ENCODE results near the gene TBXAS1. TPM values are rescaled to one million over a fixed set of nuclear protein-coding genes. Genes with fewer than 3 reads are reported as not detected.

The TBXAS1 gene
- total and polyA plus RNA-seq, 4 donors = 5.5 to 24.5 (median 16.9) TPM

DNA sequence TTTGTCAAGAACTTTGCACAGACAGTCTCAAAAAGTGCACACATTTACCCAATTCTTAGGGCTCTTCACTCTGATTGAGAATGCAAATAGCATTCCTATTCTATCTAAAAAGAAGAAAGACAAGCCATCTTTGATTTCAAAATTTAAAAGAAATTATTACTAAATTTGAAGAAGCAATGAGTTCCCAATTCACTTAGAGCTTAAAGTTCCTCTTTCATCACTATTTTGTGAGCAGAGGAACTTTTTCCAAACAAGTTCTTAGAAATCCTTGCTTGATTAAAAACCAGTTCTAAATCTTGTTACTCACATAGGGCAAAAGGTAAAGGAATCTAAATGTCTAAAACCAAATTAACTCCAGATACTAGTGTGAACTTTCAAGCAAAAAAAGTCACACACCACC lies 56.4 kb downstream of the TBXAS1 start:
- intact Hi-C loops (cut with DNase I) = no loop called here
- DNase-seq (no peak), ATAC-seq (ENCODE audit: low FRiP score) (no peak)
- Histone ChIP-seq H3K27ac (ENCODE audit: low read depth in 1 of 2, low read length in 2 of 2) (no peak overlapping the region), H3K36me3 (ENCODE audit: control insufficient read depth in 1 of 2, insufficient read depth in 2 of 2, low read length in 1 of 2) (no peaks in the 10 kb centered on the region), H3K4me3 (ENCODE audit: low read length in 2 of 2) (no peak overlapping the region), H3K4me1 (ENCODE audit: control insufficient read depth in 1 of 2, insufficient read depth in 2 of 2, low read length in 2 of 2) (no peaks in the 10 kb centered on the region), H3K9me3 (ENCODE audit: control insufficient read depth, low read length) (no peaks in the 10 kb centered on the region), H3K27me3 (ENCODE audit: control insufficient read depth in 1 of 2, insufficient read depth in 2 of 2, low read length in 1 of 2) (no peaks in the 10 kb centered on the region)

- Histone ChIP-seq H3K27ac (ENCODE audit: low read depth in 1 of 2, low read length in 2 of 2) (no peak overlapping the region), H3K9me3 (ENCODE audit: control insufficient read depth, low read length) (no peaks in the 10 kb centered on the region), H3K27me3 (ENCODE audit: control insufficient read depth in 1 of 2, insufficient read depth in 2 of 2, low read length in 1 of 2) (no peaks in the 10 kb centered on the region), H3K4me3 (ENCODE audit: low read length in 2 of 2) (no peak overlapping the region), H3K4me1 (ENCODE audit: control insufficient read depth in 1 of 2, insufficient read depth in 2 of 2, low read length in 2 of 2) (no peaks in the 10 kb centered on the region), H3K36me3 (ENCODE audit: control insufficient read depth in 1 of 2, insufficient read depth in 2 of 2, low read length in 1 of 2) (no peaks in the 10 kb centered on the region)
- intact Hi-C loops (cut with DNase I) = no loop called here
- 50 to 54% methylated on average over 2 of the region's 2 CpGs for whole genome bisulfite sequencing, 2 donors
- ATAC-seq (ENCODE audit: low FRiP score) = no peak
- DNase-seq = no peak
Measured at GRCh38 chr7:139886206-139886605, 57.1 kb downstream of the TBXAS1 start.

DNA sequence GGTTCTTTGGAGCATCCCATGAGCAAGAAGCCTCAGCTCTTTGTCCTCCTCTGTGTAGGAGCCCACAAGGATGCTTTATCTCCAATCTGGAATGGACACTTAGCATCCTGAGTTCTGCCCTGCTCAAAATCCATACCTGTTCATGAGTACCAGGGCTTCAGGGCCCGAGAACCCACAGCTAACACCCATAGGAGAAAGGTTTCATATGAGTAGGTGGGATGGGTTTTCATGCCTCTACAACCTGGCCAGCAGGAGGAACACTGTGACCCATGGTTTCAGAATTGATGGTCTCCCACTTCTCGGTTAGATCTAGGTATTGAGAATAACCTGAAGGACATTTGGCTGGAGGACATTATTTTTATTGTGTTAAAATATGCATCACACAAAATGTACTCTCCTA lies 57.8 kb downstream of the TBXAS1 start:
- no peak for DNase-seq
- Histone ChIP-seq H3K27me3 (ENCODE audit: control insufficient read depth in 1 of 2, insufficient read depth in 2 of 2, low read length in 1 of 2) (no peaks in the 10 kb centered on the region), H3K4me3 (ENCODE audit: low read length in 2 of 2) (no peak overlapping the region), H3K27ac (ENCODE audit: low read depth in 1 of 2, low read length in 2 of 2) (no peak overlapping the region), H3K36me3 (ENCODE audit: control insufficient read depth in 1 of 2, insufficient read depth in 2 of 2, low read length in 1 of 2) (no peaks in the 10 kb centered on the region), H3K4me1 (ENCODE audit: control insufficient read depth in 1 of 2, insufficient read depth in 2 of 2, low read length in 2 of 2) (no peaks in the 10 kb centered on the region), H3K9me3 (ENCODE audit: control insufficient read depth, low read length) (no peaks in the 10 kb centered on the region)
- intact Hi-C loops (cut with DNase I) = no loop called here
- ATAC-seq (ENCODE audit: low FRiP score) = no peak
- WGBS, 2 donors = 91 to 97% methylated on average over 2 of the region's 2 CpGs

DNA sequence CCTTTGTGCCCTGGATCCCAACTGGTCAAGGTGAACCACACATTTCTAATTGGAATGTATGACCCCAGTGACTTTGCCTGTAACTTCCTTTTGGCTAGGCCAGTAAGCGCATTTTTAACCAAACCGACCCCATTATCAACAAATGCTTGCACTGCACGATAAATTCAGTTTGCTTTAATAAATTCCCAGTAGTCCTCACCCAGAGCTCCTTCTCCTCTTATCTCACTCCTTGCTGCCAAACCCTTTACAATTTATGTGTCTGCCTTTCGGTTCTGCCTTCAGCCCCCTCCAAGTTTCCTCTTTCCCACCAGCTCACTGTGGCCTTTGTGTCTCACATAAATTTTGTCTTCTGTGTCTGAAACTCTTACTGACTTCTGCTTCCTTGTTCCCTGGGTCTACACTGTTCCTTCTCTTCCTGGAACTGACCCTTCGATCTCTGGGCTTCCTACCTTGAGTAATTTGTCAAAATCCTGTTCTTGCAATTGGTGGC lies 59.0 kb downstream of the TBXAS1 start:
- Histone ChIP-seq H3K36me3 (ENCODE audit: control insufficient read depth in 1 of 2, insufficient read depth in 2 of 2, low read length in 1 of 2) (no peaks in the 10 kb centered on the region), H3K27me3 (ENCODE audit: control insufficient read depth in 1 of 2, insufficient read depth in 2 of 2, low read length in 1 of 2) (no peaks in the 10 kb centered on the region), H3K9me3 (ENCODE audit: control insufficient read depth, low read length) (no peaks in the 10 kb centered on the region), H3K4me3 (ENCODE audit: low read length in 2 of 2) (no peak overlapping the region), H3K4me1 (ENCODE audit: control insufficient read depth in 1 of 2, insufficient read depth in 2 of 2, low read length in 2 of 2) (no peaks in the 10 kb centered on the region), H3K27ac (ENCODE audit: low read depth in 1 of 2, low read length in 2 of 2) (no peak overlapping the region)
- intact Hi-C loops (cut with DNase I) = no loop called here
- ATAC-seq (ENCODE audit: low FRiP score) (no peak), DNase-seq (no peak)
- 45 to 52% methylated on average over 5 of the region's 5 CpGs for WGBS, 2 donors

- DNase-seq (no peak), ATAC-seq (ENCODE audit: low FRiP score) (no peak)
- H3K9me3 ChIP-seq (ENCODE audit: control insufficient read depth, low read length) = no peaks in the 10 kb centered on the region
- H3K36me3 ChIP-seq (ENCODE audit: control insufficient read depth in 1 of 2, insufficient read depth in 2 of 2, low read length in 1 of 2) = no peaks in the 10 kb centered on the region
- 90% methylated on average over 5 of the region's 5 CpGs for WGBS, 2 donors
- intact Hi-C loops (cut with DNase I) = no loop called here
- H3K4me1 ChIP-seq (ENCODE audit: control insufficient read depth in 1 of 2, insufficient read depth in 2 of 2, low read length in 2 of 2) = no peaks in the 10 kb centered on the region
- H3K4me3 ChIP-seq (ENCODE audit: low read length in 2 of 2) = no peak overlapping the region
- no peaks in the 10 kb centered on the region for H3K27me3 ChIP-seq (ENCODE audit: control insufficient read depth in 1 of 2, insufficient read depth in 2 of 2, low read length in 1 of 2)
- no peak overlapping the region for H3K27ac ChIP-seq (ENCODE audit: low read depth in 1 of 2, low read length in 2 of 2)
Measured at GRCh38 chr7:139889186-139889871, 60.3 kb downstream of the TBXAS1 start.

DNA sequence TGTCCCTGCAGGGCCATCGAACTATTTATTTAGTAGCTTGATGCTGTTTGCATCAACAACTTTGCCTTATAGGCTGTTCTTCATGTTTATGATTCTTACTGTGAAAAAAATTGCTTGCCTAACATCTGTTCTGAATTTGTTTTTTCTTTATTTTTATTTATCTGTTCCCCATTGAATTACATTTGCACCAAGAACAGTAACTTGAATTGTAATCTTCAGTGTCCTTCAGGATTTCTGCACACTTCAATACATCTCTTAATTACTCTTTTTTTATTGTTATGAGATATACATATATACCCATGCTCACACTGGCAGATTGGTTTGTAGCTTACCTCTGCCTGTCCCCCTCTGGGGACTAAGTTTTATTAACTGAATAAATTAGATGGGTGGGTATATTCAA lies 64.4 kb downstream of the TBXAS1 start:
- 78 to 83% methylated on average over 1 of the region's 1 CpG for WGBS, 2 donors
- ATAC-seq (ENCODE audit: low FRiP score) = no peak

GRCh38 chr7:139893999-139894398 lies 64.9 kb downstream of the TBXAS1 start:
- no peak for ATAC-seq (ENCODE audit: low FRiP score)
- no peak overlapping the region for H3K27ac ChIP-seq (ENCODE audit: low read depth in 1 of 2, low read length in 2 of 2)
- no peaks in the 10 kb centered on the region for H3K27me3 ChIP-seq (ENCODE audit: control insufficient read depth in 1 of 2, insufficient read depth in 2 of 2, low read length in 1 of 2)
- no peaks in the 10 kb centered on the region for H3K36me3 ChIP-seq (ENCODE audit: control insufficient read depth in 1 of 2, insufficient read depth in 2 of 2, low read length in 1 of 2)
- intact Hi-C loops (cut with DNase I) = no loop called here
- DNase-seq = no peak
- 70 to 73% methylated on average over 4 of the region's 4 CpGs for WGBS, 2 donors
- no peaks in the 10 kb centered on the region for H3K4me1 ChIP-seq (ENCODE audit: control insufficient read depth in 1 of 2, insufficient read depth in 2 of 2, low read length in 2 of 2)
- H3K9me3 ChIP-seq (ENCODE audit: control insufficient read depth, low read length) = no peaks in the 10 kb centered on the region
- no peak overlapping the region for H3K4me3 ChIP-seq (ENCODE audit: low read length in 2 of 2)

More for the DNA sequence above, 64.4 kb downstream of the TBXAS1 start:
- no peaks in the 10 kb centered on the region for H3K4me1 ChIP-seq (ENCODE audit: control insufficient read depth in 1 of 2, insufficient read depth in 2 of 2, low read length in 2 of 2)
- H3K27me3 ChIP-seq (ENCODE audit: control insufficient read depth in 1 of 2, insufficient read depth in 2 of 2, low read length in 1 of 2) = no peaks in the 10 kb centered on the region
- no peak overlapping the region for H3K4me3 ChIP-seq (ENCODE audit: low read length in 2 of 2)
- intact Hi-C loops (cut with DNase I) = no loop called here
- DNase-seq = no peak
- no peaks in the 10 kb centered on the region for H3K9me3 ChIP-seq (ENCODE audit: control insufficient read depth, low read length)
- H3K27ac ChIP-seq (ENCODE audit: low read depth in 1 of 2, low read length in 2 of 2) = no peak overlapping the region
- H3K36me3 ChIP-seq (ENCODE audit: control insufficient read depth in 1 of 2, insufficient read depth in 2 of 2, low read length in 1 of 2) = no peaks in the 10 kb centered on the region

DNA sequence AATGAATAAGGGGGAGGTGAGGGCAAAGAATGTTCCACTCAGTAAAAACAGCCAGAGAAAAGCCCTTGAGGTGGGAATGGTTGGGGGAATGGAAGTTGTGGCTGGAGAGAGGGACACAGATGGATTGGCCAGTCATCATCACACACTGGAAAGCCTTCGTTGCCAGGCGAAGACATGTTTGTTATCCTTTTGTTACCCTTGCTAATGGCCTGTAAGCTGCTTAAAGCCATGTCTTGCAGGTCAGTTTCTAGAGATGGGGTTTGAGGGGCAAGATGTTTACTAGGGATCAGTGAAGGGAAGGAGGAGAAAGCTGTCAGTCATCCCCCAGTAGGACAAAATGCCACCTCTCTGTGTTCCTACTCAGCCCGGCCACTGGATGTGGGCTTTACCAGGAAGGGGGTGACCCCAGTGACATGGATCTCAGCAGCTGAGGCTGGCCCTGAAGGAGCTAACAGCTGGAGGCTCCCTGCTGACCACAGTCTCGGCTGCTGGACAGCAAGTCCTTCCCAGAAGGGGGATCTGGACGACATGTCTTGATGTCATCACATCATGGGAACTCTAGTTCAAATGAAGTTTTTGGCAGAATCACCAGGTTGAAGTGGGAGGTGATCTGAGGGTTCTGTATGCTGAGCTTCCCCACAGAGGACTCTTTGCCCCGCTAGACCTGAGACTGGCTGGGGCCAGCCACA lies 66.2 kb downstream of the TBXAS1 start:
- 80 to 88% methylated on average over 6 of the region's 6 CpGs for WGBS, 2 donors
- intact Hi-C loops (cut with DNase I) = no loop called here
- no peak for DNase-seq

DNA sequence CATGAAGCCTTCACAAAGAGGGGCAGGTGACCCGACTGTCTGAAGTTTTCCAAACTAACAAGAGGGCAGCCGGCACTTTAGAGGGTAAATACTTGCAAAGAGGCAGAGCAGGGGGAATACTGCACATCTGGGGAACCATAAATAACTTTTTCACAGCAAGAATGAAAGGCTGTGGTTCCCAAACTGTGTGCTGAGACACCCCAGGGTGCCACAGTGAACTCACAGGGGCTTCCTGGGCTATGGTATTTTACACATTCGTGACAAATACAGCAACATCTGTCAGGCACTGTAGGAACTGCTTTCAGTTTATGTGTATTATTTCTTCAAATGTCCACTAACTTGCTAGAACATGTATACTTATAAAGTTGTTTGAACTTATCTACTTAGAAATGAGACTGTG lies 67.2 kb downstream of the TBXAS1 start:
- 77 to 89% methylated on average over 3 of the region's 3 CpGs for WGBS, 2 donors

More for the DNA sequence above, 66.2 kb downstream of the TBXAS1 start:
- no peaks in the 10 kb centered on the region for H3K27me3 ChIP-seq (ENCODE audit: control insufficient read depth in 1 of 2, insufficient read depth in 2 of 2, low read length in 1 of 2)
- H3K4me3 ChIP-seq (ENCODE audit: low read length in 2 of 2) = no peak overlapping the region
- no peaks in the 10 kb centered on the region for H3K4me1 ChIP-seq (ENCODE audit: control insufficient read depth in 1 of 2, insufficient read depth in 2 of 2, low read length in 2 of 2)
- H3K36me3 ChIP-seq (ENCODE audit: control insufficient read depth in 1 of 2, insufficient read depth in 2 of 2, low read length in 1 of 2) = no peaks in the 10 kb centered on the region
- no peak overlapping the region for H3K27ac ChIP-seq (ENCODE audit: low read depth in 1 of 2, low read length in 2 of 2)
- peak; percentile 25 for ATAC-seq (ENCODE audit: low FRiP score)
- H3K9me3 ChIP-seq (ENCODE audit: control insufficient read depth, low read length) = no peaks in the 10 kb centered on the region

More for the DNA sequence above, 67.2 kb downstream of the TBXAS1 start:
- Histone ChIP-seq H3K4me3 (ENCODE audit: low read length in 2 of 2) (no peak overlapping the region), H3K27me3 (ENCODE audit: control insufficient read depth in 1 of 2, insufficient read depth in 2 of 2, low read length in 1 of 2) (no peaks in the 10 kb centered on the region), H3K36me3 (ENCODE audit: control insufficient read depth in 1 of 2, insufficient read depth in 2 of 2, low read length in 1 of 2) (no peaks in the 10 kb centered on the region), H3K4me1 (ENCODE audit: control insufficient read depth in 1 of 2, insufficient read depth in 2 of 2, low read length in 2 of 2) (no peaks in the 10 kb centered on the region), H3K9me3 (ENCODE audit: control insufficient read depth, low read length) (no peaks in the 10 kb centered on the region), H3K27ac (ENCODE audit: low read depth in 1 of 2, low read length in 2 of 2) (no peak overlapping the region)
- ATAC-seq (ENCODE audit: low FRiP score) (no peak), DNase-seq (no peak)
- intact Hi-C loops (cut with DNase I) = no loop called here
